Smooth muscle cell (in vitro differentiated cells): Measurements from ENCODE around the gene HLCS. TPM values are rescaled to one million over a fixed set of nuclear protein-coding genes. Genes with fewer than 3 reads are reported as not detected.

Experiments
- DNase-seq: peaks from one replicate; lab custom pipeline; 2025; ENCODE audit not compliant: unreplicated experiment; lab: John Stamatoyannopoulos, UW
- H2AFZ ChIP-seq: fragments of 200-600 bp; sonication (generic); 2 replicates; pipeline ENCODE4 v1.6.0; 2016; ENCODE audit warnings: antibody characterized with exemption, low read depth, mild to moderate bottlenecking
- H3F3A ChIP-seq: fragments of 200-600 bp; sonication (generic); 2 replicates; pipeline ENCODE4 v1.6.0; 2017; ENCODE audit warnings: antibody characterized with exemption, low read depth
- H3K27ac ChIP-seq: fragments of 200-600 bp; sonication (generic); 2 replicates; pipeline ENCODE4 v1.5.1; 2016; ENCODE audit warnings: low read depth, mild to moderate bottlenecking
- H3K27me3 ChIP-seq: fragments of 200-600 bp; sonication (generic); 2 replicates; pipeline ENCODE4 v1.6.1; 2016; ENCODE audit warnings: low read depth, mild to moderate bottlenecking
- H3K36me3 ChIP-seq: fragments of 200-600 bp; sonication (generic); 2 replicates; pipeline ENCODE4 v1.5.1; 2016; ENCODE audit warnings: low read depth
- H3K4me1 ChIP-seq: fragments of 200-600 bp; sonication (generic); 2 replicates; pipeline ENCODE4 v1.5.1; 2016; ENCODE audit warnings: low read depth
- H3K4me2 ChIP-seq: fragments of 200-600 bp; sonication (generic); 2 replicates; pipeline ENCODE4 v1.6.0; 2016; ENCODE audit warnings: mild to moderate bottlenecking
- H3K4me3 ChIP-seq: fragments of 200-600 bp; sonication (generic); 2 replicates; pipeline ENCODE4 v1.5.1; 2016; ENCODE audit warnings: mild to moderate bottlenecking
- H3K79me2 ChIP-seq: fragments of 200-600 bp; sonication (generic); 2 replicates; pipeline ENCODE4 v1.6.0; 2016; ENCODE audit warnings: low read depth, mild to moderate bottlenecking
- H3K9ac ChIP-seq: fragments of 200-600 bp; sonication (generic); 2 replicates; pipeline ENCODE4 v1.6.0; 2016; ENCODE audit warnings: low read depth
- H3K9me3 ChIP-seq: fragments of 200-600 bp; sonication (generic); replicated peaks from 2 replicates; pipeline ENCODE4 v1.5.1; 2016; ENCODE audit warnings: low read depth
- H4K20me1 ChIP-seq: fragments of 200-600 bp; sonication (generic); 2 replicates; pipeline ENCODE4 v1.6.0; 2016; ENCODE audit warnings: low read depth
- WGBS: methylation state at CpG from one replicate; pipeline ENCODE4 v1.1.7; 2016; ENCODE audit warnings: low lambda C conversion rate; 5-methylcytosine and 5-hydroxymethylcytosine counted together
- polyA plus RNA-seq: library from polyadenylated mRNA; unstranded; fragments of >200 nt; fragmentation: Nextera tagmentation; extraction: Ambion mirVana; gene quantifications from 2 replicates; pipeline ENCODE4 v1.2.1, GENCODE V29; 2016
- total RNA-seq: library from RNA; depleted of rRNA; stranded (reverse); fragments of >200 nt; gene quantifications from 2 replicates; pipeline ENCODE4 v1.2.3, GENCODE V29; 2014
- TF ChIP-seq, protein P1 (sequence below): fragments of 200-600 bp; sonication (generic); IDR thresholded peaks from 2 replicates; pipeline ENCODE4 v1.5.1; 2017; ENCODE audit warnings: borderline replicate concordance, mild to moderate bottlenecking, antibody characterized with exemption; ENCODE audit not compliant: insufficient read depth, poor library complexity, severe bottlenecking

Gene HLCS
- total and polyA plus RNA-seq, 2 experiments from 2014 or later, result 7.5 to 20.6 TPM

- TF ChIP-seq, protein P1, sequence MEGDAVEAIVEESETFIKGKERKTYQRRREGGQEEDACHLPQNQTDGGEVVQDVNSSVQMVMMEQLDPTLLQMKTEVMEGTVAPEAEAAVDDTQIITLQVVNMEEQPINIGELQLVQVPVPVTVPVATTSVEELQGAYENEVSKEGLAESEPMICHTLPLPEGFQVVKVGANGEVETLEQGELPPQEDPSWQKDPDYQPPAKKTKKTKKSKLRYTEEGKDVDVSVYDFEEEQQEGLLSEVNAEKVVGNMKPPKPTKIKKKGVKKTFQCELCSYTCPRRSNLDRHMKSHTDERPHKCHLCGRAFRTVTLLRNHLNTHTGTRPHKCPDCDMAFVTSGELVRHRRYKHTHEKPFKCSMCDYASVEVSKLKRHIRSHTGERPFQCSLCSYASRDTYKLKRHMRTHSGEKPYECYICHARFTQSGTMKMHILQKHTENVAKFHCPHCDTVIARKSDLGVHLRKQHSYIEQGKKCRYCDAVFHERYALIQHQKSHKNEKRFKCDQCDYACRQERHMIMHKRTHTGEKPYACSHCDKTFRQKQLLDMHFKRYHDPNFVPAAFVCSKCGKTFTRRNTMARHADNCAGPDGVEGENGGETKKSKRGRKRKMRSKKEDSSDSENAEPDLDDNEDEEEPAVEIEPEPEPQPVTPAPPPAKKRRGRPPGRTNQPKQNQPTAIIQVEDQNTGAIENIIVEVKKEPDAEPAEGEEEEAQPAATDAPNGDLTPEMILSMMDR, result no peak
- Histone ChIP-seq H3K9me3 (no peaks in the 10 kb centered on the region), H3K4me3 (no peak overlapping the region), H3F3A (no peaks in the 10 kb centered on the region), H3K27me3 (no peaks in the 10 kb centered on the region), H2AFZ (no peak overlapping the region), H3K36me3 (no peaks in the 10 kb centered on the region), H4K20me1 (no peaks in the 10 kb centered on the region), H3K27ac (no peak overlapping the region), H3K9ac (no peak overlapping the region), H3K79me2 (no peaks in the 10 kb centered on the region), H3K4me2 (no peak overlapping the region), H3K4me1 (peaks cover 8% of the 10 kb centered on the region)
- 86% methylated on average over 3 of the region's 3 CpGs for WGBS
- DNase-seq, result no peak
Observed at GRCh38 chr21:36841866-36842265, 124.6 kb downstream of the HLCS start.

GRCh38 chr21:36839735-36840134, 126.7 kb downstream of the HLCS start:
- TF ChIP-seq, protein P1, result no peak
- WGBS, result 91% methylated on average over 3 of the region's 3 CpGs
- no peak overlapping the region for H3K4me2 ChIP-seq
- H3F3A ChIP-seq, result no peaks in the 10 kb centered on the region
- no peak overlapping the region for H3K9ac ChIP-seq
- H3K36me3 ChIP-seq, result no peaks in the 10 kb centered on the region
- no peak overlapping the region for H2AFZ ChIP-seq
- no peaks in the 10 kb centered on the region for H3K27me3 ChIP-seq
- H3K79me2 ChIP-seq, result no peaks in the 10 kb centered on the region
- H3K4me1 ChIP-seq, result no peaks in the 10 kb centered on the region
- H3K4me3 ChIP-seq, result no peak overlapping the region
- no peaks in the 10 kb centered on the region for H4K20me1 ChIP-seq
- H3K9me3 ChIP-seq, result no peaks in the 10 kb centered on the region
- no peak for DNase-seq
- no peak overlapping the region for H3K27ac ChIP-seq

DNA sequence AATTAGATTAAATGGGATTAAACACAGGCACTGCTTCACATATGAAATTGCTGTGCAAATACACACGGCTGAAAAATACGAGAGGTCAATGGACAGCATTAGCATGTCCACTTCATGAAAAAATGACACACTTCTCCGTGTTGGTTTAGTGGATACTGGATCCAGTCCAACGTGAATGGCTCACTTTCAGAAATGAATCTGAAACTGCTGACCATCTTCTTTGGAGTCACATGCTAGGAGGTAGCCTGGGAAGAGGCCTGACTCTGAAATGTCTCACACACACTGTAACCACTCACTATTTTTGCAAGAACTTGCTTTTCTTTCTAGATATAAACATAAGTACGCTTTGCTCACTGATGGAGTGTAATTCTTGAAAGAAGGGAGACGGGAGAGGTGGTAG, 127.3 kb downstream of the HLCS start:
- H3K9me3 ChIP-seq, result no peaks in the 10 kb centered on the region
- no peaks in the 10 kb centered on the region for H3F3A ChIP-seq
- no peak overlapping the region for H3K9ac ChIP-seq
- TF ChIP-seq, protein P1, result no peak
- no peak overlapping the region for H3K4me2 ChIP-seq
- no peak overlapping the region for H2AFZ ChIP-seq
- H3K4me3 ChIP-seq, result no peak overlapping the region
- DNase-seq, result no peak
- no peaks in the 10 kb centered on the region for H3K36me3 ChIP-seq
- no peaks in the 10 kb centered on the region for H3K79me2 ChIP-seq
- H4K20me1 ChIP-seq, result no peaks in the 10 kb centered on the region
- no peaks in the 10 kb centered on the region for H3K27me3 ChIP-seq
- no peak overlapping the region for H3K27ac ChIP-seq
- no peaks in the 10 kb centered on the region for H3K4me1 ChIP-seq
- WGBS, result 86% methylated on average over 6 of the region's 6 CpGs

DNA sequence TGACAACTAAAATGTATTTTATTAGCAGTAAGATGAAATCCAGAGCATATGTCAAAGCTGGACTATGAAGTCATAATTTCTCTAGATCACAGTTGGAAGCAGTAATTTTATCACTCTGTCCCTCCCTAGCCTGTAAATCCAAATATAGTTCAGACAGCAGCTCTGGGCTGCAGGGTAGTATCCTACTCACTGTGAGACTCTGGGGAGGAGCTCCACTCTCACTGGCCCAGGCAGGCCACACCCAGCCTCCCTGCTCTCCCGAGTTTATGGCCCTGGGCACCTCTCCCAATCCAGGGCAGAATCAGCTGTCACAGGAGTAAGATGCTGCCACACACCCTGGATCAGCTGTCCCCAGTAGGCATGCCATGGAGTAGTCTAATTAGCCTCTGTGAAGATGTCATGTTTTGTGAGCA, 131.1 kb downstream of the HLCS start:
- H3K27me3 ChIP-seq, result no peaks in the 10 kb centered on the region
- H3K9me3 ChIP-seq, result no peaks in the 10 kb centered on the region
- no peaks in the 10 kb centered on the region for H3K4me1 ChIP-seq
- H3K36me3 ChIP-seq, result no peaks in the 10 kb centered on the region
- no peak for DNase-seq
- H3F3A ChIP-seq, result no peaks in the 10 kb centered on the region
- no peak overlapping the region for H3K27ac ChIP-seq
- TF ChIP-seq, protein P1, result no peak
- no peak overlapping the region for H3K4me3 ChIP-seq
- H3K4me2 ChIP-seq, result no peak overlapping the region
- H4K20me1 ChIP-seq, result peaks cover 3% of the 10 kb centered on the region
- H3K9ac ChIP-seq, result no peak overlapping the region
- no peak overlapping the region for H2AFZ ChIP-seq
- H3K79me2 ChIP-seq, result no peaks in the 10 kb centered on the region
- WGBS, result 13% methylated on average over 1 of the region's 1 CpG
